ENCODE measurements around the gene PARD3B.

DNA sequence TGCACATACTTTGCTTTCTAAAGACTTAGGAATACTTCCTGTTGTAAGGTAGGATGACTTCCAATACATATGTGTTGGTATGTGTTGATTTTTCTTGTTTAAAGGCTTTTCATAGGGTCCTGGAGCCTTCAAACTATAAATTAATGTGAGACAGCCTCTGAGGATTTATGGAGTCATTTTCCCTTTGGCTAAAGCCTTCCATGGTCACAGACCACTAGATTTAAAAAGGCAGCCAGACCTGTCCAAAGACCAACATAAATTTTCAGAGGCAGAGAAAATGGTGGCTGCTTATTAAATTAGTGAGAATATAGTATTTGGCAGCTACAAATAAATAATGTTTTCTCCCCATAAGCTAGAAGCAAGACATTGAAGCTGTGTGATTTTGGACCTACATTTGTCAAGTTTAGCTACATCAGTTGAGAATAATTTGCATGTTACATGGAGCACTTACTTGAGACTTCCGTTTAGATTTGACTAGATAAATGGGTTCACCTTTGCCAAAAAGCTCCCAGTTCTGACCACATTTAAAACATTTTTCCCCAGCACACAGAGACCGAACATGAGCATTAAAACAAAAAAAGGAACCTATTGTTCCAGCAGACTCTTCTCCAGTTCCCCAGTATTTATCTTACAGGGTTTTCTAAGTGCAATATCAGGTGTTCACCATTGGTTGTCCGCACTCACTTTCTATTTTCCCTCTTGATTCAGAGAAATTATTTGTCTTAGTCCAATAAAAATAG, 402.9 kb downstream of the PARD3B start:
- TF ChIP-seq CTCF (IDR thresholded peaks at IDR 0.05; ENCODE audit: low read depth, low read length, poor library complexity, severe bottlenecking) = no peak
- no peak for TF ChIP-seq EZH2phosphoT487 (IDR thresholded peaks at IDR 0.05; ENCODE audit: borderline replicate concordance, low read length)
